Stimulated activated CD4-positive, alpha-beta T cell treated with anti-CD3 and anti-CD28 coated beads, TNF-alpha, amount 100 ng/mL, for 24 hours (primary cell): ENCODE results near the gene CATSPER1.
A peak's percentile ranks its signal among the peaks of the same experiment; 100 is the strongest.

ENCODE experiments used
- DNase-seq, 3 experiments: peaks; one replicate each; pipeline ENCODE4 v3.0.0-alpha.2; 2020; ENCODE audit warnings: low read depth in 3 of 3

CATSPER1 gene

DNA sequence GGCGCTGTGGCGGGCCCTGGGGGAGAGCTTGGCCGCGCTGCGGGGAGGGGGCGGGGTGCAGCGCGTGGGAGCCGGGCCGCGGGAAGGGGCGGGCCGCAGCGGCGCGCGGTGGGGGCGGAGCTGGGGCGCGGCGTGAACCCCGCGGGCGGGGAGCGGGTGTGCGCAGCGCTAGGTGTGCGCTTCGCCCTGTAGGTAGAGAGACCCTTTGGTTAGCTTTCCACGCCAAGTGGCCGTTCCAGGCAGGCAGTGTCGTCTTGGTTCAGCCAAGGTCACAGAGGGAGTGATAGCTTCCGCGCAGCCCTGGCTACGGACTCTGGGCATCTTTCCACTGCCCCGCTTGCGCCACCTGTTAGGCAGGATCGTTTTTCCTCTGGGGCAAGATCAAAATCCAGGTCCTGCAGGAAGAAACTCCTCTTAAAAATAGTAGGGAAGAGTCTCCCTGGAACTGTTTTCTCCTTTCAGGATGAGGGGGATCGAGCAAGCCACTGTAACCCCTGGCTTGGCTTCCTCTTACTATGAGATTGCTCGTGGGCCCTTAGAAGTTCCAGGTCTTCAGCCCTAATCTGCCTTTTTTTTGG, 23.5 kb downstream of the CATSPER1 start:
- no peak for DNase-seq

DNA sequence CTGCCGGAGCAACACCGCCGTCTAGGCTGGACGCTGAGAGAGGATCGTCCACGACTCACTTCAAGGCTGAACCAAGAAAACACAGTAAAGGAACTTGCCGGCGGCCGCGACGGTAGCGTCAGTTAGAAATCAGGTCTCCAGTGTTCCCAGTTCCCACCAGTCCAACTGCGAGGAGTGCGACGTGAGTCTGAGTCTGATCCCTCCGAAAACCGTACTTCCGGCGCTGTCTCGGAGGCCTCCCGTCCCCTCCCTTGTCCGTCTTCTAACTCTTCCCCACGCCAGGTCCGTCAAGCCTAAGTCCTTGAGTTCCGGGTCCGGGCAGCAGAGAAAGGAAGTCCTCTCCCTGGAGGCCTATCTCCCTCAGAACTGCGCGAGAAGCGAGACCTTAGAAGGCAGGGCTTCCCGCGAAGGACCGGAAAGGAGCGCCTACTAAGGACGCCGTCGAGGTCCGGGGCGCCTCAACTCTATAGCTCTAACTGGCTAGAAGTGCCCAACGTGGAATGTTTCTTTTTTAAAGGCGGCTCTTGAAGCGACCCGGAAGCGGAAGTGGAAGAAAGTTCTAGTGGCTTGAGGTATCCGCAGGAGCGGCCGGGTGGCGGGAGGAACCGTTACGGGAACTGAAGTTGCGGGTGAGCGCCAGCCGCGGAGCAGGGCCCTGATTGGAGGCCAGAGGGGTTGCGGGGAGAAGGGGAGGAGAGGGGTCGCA, 24.2 kb downstream of the CATSPER1 start, which contains the start of the genes BANF1 and EIF1AD:
Gene BANF1 (plus strand): TSS at position 562 of the 706 bp plus-strand sequence. CDS start 748 bp downstream, outside the sequence.
Gene EIF1AD (minus strand): TSS at position 216 of the 706 bp plus-strand sequence. CDS start 1,768 bp downstream, outside the sequence.
- DNase-seq = peak; percentile 88 to 91 (median 90)

DNA sequence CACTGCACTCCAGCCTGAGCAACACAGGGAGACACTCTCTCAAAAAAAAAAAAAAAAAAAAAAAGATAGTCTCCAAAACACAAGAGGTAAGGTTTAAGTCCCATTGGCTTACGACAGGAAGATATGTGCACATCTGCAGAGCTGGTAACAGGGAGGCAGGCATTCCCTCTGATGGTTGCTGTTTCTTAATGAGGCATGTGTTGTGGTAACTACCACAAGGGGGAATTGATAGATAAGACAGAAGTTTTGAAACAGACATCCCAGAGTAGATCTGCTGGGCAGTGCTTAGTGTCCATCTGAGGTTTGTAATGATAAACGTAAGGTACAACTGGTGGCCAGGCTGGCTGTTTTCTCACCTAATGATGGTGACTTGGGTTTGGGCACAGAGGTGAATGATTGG, 29.0 kb downstream of the CATSPER1 start:
- no peak for DNase-seq

DNA sequence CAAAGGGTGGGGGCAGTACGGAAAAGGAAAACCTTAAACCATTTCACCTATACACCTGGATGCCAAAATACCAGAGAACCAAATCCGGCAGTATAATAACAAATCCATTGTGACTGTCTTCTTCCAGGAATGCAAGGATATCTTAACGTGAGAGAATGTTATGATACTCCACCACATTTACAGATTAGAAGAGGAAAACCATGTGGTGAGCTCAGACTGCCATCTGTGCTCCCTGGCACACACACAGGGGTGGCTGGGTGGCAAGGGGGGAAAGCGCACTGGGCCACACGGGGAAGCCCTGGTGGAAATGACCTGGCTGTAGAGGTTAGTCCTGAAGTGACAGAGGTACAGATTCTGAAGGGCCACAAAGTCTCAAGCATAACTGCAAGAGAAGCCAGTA, 34.2 kb downstream of the CATSPER1 start:
- no peak for DNase-seq

DNA sequence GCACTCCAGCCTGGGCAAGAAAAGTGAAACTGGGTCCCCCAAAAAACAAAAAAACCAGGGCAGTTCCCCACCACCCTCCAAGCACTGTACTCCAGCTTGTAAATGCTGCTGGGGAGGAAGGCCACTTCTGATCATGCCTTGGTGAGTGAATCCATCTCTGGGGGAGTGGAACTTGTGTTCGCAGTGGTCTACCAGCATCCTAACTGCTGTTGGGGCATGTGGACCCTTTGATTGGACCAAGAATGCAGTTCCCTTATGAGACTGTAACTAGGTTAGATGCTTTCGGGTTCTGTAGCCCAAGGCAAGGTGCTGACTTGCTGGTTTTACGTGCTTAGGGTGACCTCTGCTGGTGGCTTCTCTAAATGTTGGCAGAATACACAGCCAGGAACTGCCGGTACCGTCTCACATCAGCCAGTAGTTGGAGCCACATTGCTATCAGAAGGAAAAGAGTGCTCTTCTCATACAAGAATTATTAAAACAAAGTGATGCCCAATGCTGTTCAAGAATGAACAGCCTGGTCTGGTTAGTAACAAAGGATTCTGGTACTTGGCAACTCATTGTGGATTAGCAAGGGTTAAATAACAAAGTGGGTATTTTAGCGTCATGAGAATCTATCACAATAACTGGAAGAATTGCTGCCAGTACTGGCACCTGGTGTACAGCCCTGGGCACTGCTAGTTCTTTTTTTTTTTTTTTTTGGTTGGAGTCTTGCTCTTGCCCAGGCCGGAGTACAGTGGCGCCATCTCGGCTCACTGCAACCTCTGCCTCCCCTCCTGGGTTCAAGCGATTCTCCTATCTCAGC, 37.3 kb downstream of the CATSPER1 start:
- DNase-seq = peak; percentile 80 to 87 (median 85)

DNA sequence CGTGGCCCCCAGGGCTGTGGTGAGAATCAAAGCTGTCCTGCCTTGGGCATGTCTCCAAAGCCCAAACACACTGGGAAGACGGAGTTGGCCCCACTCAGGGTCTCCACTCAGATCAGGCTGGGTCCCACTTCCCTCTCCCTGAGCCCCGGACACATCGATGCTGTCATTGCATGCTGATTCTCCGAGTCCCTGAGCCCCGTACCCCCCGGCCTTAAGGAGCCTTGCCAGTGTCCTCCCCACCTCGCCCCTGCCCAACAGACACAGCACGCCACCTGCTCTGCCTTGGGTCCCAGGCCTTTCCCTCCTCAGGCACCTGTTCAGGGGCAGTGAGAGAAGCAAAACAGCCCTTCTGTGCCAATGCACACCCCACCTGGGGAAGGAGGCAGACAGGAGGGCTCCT, 38.9 kb downstream of the CATSPER1 start:
- DNase-seq = no peak

DNA sequence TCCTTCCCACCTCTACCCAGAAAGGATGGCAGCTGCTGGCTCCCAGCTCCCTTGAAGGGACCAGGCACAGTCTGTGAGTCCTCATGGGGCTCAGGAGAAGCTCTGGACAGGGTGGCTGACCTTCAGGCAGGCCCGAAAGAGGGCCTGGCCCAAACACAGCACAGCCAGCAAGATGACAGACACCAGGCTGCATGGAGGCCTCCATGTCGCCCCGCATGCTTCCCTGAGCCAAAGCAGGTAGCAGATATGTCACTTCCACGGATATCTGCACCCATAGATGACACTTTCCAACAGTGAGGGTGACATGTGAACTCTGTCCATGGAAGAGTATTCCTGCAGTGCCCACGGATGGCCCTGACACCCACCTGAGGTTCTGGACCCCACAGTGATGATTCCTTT, 42.7 kb downstream of the CATSPER1 start:
- DNase-seq = no peak

DNA sequence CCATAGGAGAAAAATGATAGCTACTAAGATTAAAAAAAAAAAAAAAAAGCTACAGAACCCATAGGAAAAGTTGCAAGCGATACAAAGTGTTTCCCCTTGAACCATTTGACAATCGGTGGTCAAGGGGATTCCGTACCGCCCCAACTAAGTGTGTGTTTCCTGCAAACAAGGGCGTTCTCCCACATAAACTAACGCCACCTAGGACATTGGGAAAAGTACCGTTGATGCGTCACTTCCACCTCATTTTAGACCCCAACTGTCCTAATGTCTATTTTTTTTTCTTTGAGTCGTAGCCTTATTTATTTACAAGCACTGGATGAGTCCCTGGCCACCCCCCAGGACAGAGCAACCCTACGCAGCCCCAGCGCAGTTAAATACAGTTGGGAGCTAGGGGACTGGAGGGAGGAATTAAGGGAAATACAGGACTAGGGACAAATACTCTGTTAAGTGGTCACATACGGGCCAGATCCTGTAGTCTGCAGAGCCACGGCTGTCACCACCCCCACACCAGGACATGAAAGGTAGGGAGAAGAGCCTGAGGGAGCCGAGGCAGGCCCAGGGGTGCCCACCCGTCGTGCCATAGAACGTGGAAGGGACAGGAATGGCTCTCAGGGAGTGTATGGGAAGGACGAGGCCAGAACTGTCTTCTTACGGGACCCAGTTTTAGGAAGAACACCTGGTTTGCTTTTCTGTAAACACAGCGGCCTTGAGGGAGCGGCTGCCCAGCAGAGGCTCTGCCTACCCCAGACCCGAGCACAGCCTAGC, 43.3 kb downstream of the CATSPER1 start:
- no peak for DNase-seq

DNA sequence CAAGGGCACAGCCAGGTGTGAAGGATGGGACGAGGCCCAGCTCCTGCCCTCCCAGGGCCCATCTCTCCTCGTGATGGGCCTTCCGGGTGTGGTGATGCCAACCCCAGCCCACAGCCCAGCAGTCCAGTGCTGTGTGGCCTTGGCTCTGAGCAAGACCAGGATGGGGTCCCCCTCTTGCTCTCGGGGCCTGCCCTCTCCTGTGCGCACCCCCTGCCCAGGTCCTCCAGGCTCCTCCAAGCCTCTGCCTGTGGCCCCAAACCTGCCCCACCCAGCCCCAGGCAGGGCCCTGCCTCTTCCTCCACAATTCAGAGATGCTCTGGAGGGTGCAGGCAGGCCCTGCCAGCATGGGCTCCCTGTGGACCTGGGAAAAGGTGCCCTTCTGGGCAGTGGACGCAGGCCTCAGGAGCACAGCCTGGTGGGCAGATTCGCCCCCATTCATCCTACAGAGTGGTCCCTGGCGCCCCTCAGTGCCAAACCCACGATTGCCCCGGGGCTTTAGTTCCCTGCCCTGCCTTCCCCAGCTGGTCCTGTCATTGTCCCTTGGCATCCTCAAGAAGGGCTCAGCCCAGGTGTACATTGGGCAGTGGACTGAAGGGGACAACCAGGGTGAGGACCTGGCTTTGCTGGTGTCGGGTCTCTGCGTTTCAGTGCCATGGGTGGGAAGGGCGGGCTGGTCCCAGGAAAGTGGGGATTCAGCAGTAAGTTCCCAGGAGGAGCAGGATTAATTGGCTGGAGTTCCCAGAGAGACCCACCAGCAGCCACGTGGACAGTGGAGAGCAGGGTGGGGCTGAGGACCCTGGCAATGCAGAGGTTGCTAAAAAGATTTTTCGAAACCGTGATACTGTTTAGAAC, 44.1 kb downstream of the CATSPER1 start:
- DNase-seq = no peak

DNA sequence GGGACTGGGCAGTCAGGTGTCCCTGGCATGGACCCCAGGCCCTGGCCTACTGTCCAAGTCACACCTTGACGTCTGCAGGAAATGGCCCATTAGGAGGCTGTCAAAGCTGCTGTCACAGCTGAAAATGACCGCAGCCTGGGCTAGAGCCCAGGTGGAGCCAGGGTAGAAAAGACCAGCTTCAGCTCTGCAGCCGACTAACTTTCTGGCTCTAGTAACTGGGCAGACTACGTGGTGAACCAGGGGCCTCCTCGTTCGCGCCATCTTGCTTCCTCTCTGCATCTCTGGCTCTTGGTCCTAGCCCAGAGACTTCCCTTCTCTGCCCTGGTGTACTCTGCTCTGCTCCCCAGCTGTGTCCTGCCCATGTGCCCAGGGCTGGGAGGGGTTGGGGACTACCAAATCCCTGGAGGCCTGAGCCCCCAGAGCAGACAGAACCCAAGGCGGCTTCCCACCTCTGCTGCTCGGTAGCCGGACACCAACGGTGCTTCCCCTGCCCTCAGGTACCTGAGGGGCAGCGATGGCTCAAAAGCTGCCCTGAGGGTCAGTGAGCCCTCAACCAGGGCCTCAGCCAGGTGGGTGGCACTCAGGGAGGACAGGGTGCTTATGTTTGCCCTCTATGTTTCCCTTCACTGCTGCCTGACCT, 45.1 kb downstream of the CATSPER1 start:
- no peak for DNase-seq

DNA sequence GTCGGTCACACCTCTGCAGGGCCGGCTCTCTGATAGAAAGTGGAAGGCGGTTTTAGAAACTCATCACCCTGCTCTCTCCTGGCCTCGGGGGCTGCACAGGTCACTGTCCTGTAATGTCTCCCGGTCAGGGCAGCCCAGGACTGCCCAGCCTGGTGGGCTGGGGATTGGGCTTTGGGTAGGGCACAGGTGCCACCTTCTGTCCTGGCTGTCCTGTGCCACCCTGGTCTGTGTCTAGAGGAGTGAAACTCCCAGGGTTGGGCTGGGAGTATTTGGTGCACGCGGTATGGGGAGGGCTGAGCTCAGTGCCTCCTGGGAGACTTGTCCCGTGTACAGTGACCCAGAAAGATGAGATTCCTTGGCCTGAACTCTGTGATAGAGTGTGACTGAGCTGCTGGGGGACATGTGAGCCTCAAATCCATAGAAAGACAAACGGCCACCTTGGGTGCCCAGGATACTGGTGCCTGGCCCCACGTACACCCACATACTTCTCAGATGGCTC, 47.0 kb downstream of the CATSPER1 start:
- DNase-seq = no peak

DNA sequence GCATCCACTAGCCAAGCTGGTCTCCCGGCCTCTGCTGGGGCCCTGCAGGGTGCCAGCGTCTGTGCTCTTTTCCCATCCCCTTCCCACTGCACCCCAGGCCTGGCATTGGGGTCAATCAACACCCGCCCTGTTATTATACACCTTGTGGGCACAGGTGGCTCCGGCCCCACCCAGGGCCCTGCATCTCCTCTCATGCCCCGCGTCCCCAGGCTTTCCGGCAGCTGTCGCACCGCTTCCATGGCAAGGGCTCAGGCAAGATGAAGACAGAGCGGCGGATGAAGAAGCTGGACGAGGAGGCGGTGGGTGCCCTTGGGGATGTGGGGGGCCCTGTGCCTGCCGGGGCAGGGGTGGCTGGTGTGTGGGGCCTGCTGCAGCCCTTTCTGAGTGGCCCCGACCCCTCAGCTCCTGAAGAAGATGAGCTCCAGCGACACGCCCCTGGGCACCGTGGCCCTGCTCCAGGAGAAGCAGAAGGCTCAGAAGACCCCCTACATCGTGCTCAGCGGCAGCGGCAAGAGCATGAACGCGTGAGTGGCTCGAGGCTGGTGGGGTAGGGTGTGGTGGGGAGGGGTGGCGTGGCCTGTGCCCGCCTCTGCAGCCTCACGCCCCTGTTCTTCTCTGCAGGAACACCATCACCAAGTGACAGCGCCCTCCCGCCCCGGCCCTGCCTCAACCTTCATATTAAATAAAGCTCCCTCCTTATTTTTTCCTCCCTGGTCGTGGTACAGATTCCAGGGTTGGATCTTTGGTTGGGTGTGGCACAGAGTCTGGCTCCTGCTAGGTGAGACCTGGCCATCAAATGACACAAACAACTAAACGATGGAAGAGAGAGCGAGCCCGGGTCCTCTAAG, 47.7 kb downstream of the CATSPER1 start:
- no peak for DNase-seq

DNA sequence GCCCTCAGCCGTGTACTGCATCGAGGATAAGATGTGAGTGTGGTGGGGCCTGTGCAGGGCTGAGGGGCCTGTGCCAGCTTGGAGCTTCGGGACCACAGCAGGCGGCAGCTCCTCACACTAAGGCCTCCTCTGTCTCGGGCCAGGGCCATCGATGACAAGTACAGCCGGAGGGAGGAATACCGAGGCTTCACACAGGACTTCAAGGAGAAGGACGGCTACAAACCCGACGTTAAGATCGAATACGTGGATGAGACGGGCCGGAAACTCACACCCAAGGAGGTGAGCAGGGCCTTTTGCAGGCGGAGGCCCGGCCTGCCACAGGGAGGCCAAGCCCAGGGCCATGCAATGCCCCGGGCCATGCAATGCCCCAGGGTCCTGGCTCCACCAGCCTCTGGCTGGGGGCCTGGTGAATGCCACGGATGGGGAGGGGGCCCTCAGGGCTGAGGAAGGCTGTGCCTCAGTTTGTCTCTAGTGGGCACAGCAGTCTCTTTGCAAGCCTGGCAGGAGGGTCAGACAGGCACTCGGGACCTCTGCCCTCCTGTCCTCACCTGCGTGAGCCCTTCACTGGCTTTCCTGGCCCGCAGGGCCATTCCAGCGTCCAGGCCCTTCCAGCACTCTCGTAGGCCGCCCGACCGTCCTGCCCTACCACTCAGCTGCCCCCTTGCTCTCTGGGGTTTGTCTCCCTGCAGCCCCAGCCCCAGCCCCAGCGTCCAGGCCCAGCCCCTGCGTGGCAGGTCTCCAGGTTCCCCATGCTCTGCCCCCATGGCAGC, 48.5 kb downstream of the CATSPER1 start:
- no peak for DNase-seq

DNA sequence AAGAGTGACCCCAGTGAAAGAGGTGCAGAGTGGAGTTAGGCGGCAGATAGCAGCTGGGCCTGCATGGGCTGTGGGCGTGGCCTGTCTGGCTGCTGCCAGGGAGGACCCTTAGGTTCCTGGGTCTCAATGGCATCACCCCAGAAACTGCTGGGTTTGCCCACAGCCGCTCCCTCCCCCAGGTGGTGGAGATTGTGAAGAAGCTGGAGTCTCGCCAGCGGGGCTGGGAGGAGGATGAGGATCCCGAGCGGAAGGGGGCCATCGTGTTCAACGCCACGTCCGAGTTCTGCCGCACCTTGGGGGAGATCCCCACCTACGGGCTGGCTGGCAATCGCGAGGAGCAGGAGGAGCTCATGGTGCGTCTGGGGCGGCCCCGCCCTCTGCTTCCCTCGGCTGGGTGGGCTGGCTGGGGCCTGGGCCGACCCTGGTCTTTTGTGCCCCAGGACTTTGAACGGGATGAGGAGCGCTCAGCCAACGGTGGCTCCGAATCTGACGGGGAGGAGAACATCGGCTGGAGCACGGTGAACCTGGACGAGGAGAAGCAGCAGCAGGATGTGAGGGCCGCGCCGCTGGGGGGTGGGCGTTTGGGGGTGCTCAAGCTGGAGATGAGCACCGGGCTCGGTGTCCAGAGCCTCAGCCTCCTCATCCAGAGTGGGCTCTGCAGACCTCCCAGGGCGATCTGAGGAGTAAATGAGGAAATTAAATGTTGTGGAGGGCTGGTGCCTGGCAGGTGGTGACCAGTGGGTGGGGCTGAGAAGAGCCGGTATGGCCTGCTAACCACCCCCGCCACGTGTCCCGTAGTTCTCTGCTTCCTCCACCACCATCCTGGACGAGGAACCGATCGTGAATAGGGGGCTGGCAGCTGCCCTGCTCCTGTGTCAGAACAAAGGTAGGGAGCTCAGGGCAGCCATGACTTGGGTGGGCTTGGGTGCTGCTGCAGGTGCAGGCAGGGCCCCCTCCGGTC, 49.8 kb downstream of the CATSPER1 start:
- no peak for DNase-seq

DNA sequence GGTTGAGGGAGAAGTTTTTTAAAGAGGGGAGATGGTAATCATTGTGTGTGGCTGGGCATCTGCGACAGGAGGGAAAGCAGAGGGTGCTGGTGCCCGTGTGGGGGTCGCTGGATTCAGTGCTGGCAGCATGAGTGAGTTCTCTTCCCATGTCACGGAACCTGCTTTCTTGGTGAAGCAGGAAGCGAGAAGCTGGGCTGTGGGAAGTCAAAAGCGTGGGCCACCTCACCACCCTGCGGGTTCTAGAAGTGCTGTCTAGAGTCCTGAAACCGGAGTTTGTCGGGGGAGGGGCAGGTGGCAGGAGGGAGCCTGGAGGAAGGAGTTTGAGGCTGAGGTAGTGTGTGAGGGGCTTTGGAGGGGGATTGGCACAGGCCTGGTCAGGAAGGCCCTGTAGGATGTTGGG, 50.5 kb downstream of the CATSPER1 start:
- DNase-seq = no peak

DNA sequence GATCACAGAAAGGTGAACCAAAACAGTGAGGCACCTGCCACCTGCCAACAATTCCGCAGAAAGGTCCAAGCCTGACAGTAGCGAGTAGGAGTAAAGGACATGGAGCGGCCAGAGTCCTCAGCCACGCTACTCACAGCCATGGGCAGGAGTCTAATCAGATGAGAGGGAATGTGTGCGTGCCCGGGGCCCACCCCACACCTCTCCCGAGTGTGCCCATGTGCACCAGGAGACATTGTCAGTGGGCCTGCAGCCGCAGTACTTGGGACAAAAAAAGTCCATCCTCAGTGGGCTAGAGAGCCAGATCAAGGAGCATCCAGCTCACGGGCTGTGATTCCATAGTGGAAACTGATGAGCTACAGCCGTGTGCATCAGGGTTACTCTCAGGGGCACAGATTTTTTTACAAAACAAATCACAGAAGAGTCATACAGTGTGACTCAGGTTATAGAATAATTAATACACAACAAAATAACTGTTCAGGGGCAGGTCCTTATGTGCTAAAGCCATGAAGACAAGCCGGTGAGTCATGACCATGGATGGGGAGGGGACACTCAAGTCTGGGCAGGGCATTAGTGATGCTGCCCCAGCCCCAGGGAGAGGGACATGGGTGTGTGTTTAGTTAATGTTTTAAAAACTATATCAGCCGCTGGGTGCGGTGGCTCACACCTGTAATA, 52.7 kb downstream of the CATSPER1 start:
- DNase-seq = no peak

DNA sequence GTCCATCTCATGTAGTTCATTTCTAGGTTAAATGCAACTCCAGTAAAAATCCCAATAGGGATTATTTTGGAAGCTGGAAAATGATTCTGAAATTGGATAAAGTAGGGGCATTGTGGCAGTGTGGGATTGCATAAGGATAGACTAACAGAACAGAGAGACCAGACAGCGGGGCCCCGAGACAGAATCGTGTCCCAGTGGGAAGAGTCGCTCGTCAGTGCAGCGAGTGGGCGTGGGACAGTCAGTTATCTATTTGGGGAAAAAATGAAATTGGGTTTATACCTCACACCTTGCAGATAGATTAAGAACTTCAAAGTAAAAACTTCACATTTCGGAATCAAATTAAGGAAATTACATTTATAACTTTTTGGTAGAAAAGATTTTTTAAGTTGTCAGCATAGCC, 54.2 kb downstream of the CATSPER1 start:
- no peak for DNase-seq
